GM23338 (cell line): ENCODE data around the gene TRIM59. TPM values are rescaled to one million over a fixed set of nuclear protein-coding genes. Genes with fewer than 3 reads are reported as not detected.

Source experiments
- ATAC-seq: fragments of 200-7000 bp; cut with Tn5 transposase; 3 replicates; pipeline ENCODE4 v1.9.1; 2020
- DNase-seq: peaks from one replicate; pipeline ENCODE4 v3.0.0-alpha.2; 2015; ENCODE audit warnings: low spot score
- H2AFZ ChIP-seq: fragments of 200-600 bp; sonication (generic); 2 replicates; pipeline ENCODE4 v1.8.0; 2016; ENCODE audit warnings: antibody characterized with exemption, mild to moderate bottlenecking, moderate library complexity
- H3F3A ChIP-seq: fragments of 200-600 bp; sonication (generic); replicated peaks from 2 replicates; pipeline ENCODE4 v1.8.0; 2017; ENCODE audit warnings: antibody characterized with exemption, mixed run types, low read depth
- H3K27ac ChIP-seq: fragments of 200-600 bp; sonication (generic); 2 replicates; pipeline ENCODE4 v1.6.1; 2016; ENCODE audit warnings: low read depth
- H3K27me3 ChIP-seq: fragments of 200-600 bp; sonication (generic); 2 replicates; pipeline ENCODE4 v1.8.0; 2016; ENCODE audit warnings: mild to moderate bottlenecking, mixed run types, moderate library complexity; ENCODE audit not compliant: insufficient read depth
- H3K36me3 ChIP-seq: fragments of 200-600 bp; sonication (generic); 2 replicates; pipeline ENCODE4 v1.8.0; 2016; ENCODE audit warnings: mild to moderate bottlenecking; ENCODE audit not compliant: insufficient read depth
- H3K4me1 ChIP-seq: fragments of 200-600 bp; sonication (generic); 2 replicates; pipeline ENCODE4 v1.8.0; 2016; ENCODE audit warnings: mild to moderate bottlenecking, moderate library complexity; ENCODE audit not compliant: insufficient read depth
- H3K4me2 ChIP-seq: fragments of 200-600 bp; sonication (generic); 2 replicates; pipeline ENCODE4 v1.7.1; 2017; ENCODE audit warnings: mixed run types
- H3K4me3 ChIP-seq: fragments of 200-600 bp; sonication (generic); 2 replicates; pipeline ENCODE4 v1.6.1; 2016; ENCODE audit warnings: mixed run types
- H3K79me2 ChIP-seq: fragments of 200-600 bp; sonication (generic); replicated peaks from 2 replicates; pipeline ENCODE4 v1.8.0; 2017; ENCODE audit warnings: mild to moderate bottlenecking; ENCODE audit not compliant: insufficient read depth
- H3K9me2 ChIP-seq: fragments of 200-600 bp; sonication (generic); 2 replicates; pipeline ENCODE4 v1.8.0; 2017; ENCODE audit not compliant: insufficient read depth
- H4K20me1 ChIP-seq: fragments of 200-600 bp; sonication (generic); replicated peaks from 2 replicates; pipeline ENCODE4 v1.8.0; 2017; ENCODE audit warnings: mild to moderate bottlenecking; ENCODE audit not compliant: insufficient read depth
- H3K27ac Mint-ChIP-seq: 2 replicates; pipeline ENCODE4 v1.8.0; 2020; ENCODE audit warnings: inconsistent platforms, mild to moderate bottlenecking, moderate library complexity, mixed read lengths
- H3K27me3 Mint-ChIP-seq: 3 replicates; pipeline ENCODE4 v1.8.0; 2022; ENCODE audit warnings: low read depth, mild to moderate bottlenecking, moderate library complexity, mixed read lengths, inconsistent platforms; ENCODE audit not compliant: insufficient read depth, poor library complexity
- H3K36me3 Mint-ChIP-seq: 3 replicates; pipeline ENCODE4 v1.8.0; 2021; ENCODE audit warnings: low read depth, mild to moderate bottlenecking, inconsistent platforms, moderate library complexity, mixed read lengths
- H3K4me1 Mint-ChIP-seq: 3 replicates; pipeline ENCODE4 v1.8.0; 2020; ENCODE audit warnings: mild to moderate bottlenecking, inconsistent platforms, mixed read lengths
- H3K4me3 Mint-ChIP-seq: 3 replicates; pipeline ENCODE4 v1.8.0; 2021; ENCODE audit warnings: moderate library complexity, mild to moderate bottlenecking, inconsistent platforms, mixed read lengths
- H3K9me3 Mint-ChIP-seq: 3 replicates; pipeline ENCODE4 v1.8.0; 2020; ENCODE audit warnings: moderate library complexity, mild to moderate bottlenecking, inconsistent platforms, mixed read lengths
- CREB1 ChIP-seq: fragments of 250-450 bp; sonication (Bioruptor Pico); IDR thresholded peaks from 2 replicates; pipeline ENCODE4 v1.5.0; 2020; ENCODE audit warnings: low read depth, mild to moderate bottlenecking, moderate library complexity
- EZH2 ChIP-seq: fragments of 200-600 bp; sonication (generic); IDR thresholded peaks from one replicate; pipeline ENCODE4 v1.8.0; 2017; ENCODE audit warnings: antibody characterized with exemption, mild to moderate bottlenecking, low read depth; ENCODE audit not compliant: unreplicated experiment
- EZH2phosphoT487 ChIP-seq: fragments of 200-600 bp; sonication (generic); IDR thresholded peaks from one replicate; pipeline ENCODE4 v1.8.1; 2018; ENCODE audit warnings: antibody characterized with exemption; ENCODE audit not compliant: unreplicated experiment
- JUNB ChIP-seq: IDR thresholded peaks from one replicate; pipeline ENCODE4 v1.6.1; 2016; ENCODE audit warnings: antibody characterized with exemption; ENCODE audit not compliant: unreplicated experiment
- NANOG ChIP-seq: IDR thresholded peaks from 2 replicates; pipeline ENCODE4 v1.6.1; 2016; ENCODE audit warnings: antibody characterized with exemption, borderline replicate concordance
- POLR2AphosphoS5 ChIP-seq: IDR thresholded peaks from 2 replicates; pipeline ENCODE4 v1.6.1; 2016; ENCODE audit warnings: antibody characterized with exemption, low read depth
- STAT1 ChIP-seq: IDR thresholded peaks from one replicate; pipeline ENCODE4 v1.6.1; 2016; ENCODE audit warnings: antibody characterized with exemption; ENCODE audit not compliant: unreplicated experiment
- ZNF114 ChIP-seq: fragments of 250-450 bp; sonication (Bioruptor Pico); IDR thresholded peaks from 2 replicates; pipeline ENCODE4 v1.5.0; 2020; ENCODE audit warnings: mild to moderate bottlenecking, moderate library complexity
- ZNF331 ChIP-seq: fragments of 250-450 bp; sonication (Bioruptor Pico); IDR thresholded peaks from 2 replicates; pipeline ENCODE4 v1.5.0; 2020; ENCODE audit warnings: low read depth, mild to moderate bottlenecking, moderate library complexity
- polyA plus RNA-seq: library from polyadenylated mRNA; unstranded; fragments of >200 nt; fragmentation: Nextera tagmentation; extraction: Ambion mirVana; gene quantifications from 2 replicates; pipeline ENCODE4 v1.2.1, GENCODE V29; 2016
- total RNA-seq: library from RNA; depleted of rRNA; stranded (reverse); fragments of >200 nt; shearing (Covaris generic); gene quantifications from 2 replicates; pipeline ENCODE4 v1.2.3, GENCODE V29; 2014
- TF ChIP-seq, protein P1 (sequence below): fragments of 250-450 bp; sonication (Bioruptor Pico); IDR thresholded peaks from 2 replicates; pipeline ENCODE4 v1.5.0; 2020; ENCODE audit warnings: mild to moderate bottlenecking, moderate library complexity
- TF ChIP-seq, protein P2 (sequence below): IDR thresholded peaks from one replicate; pipeline ENCODE4 v1.6.1; 2018; ENCODE audit warnings: antibody characterized with exemption; ENCODE audit not compliant: unreplicated experiment
- TF ChIP-seq, protein P3 (sequence below): IDR thresholded peaks from 2 replicates; pipeline ENCODE4 v1.6.1; 2016; ENCODE audit warnings: antibody characterized with exemption
- TF ChIP-seq, protein P4 (sequence below), 2 experiments: fragments of 200-600 bp in 1 of 2; sonication (generic) in 1 of 2; conservative IDR thresholded peaks; 2 replicates each; pipeline versions ENCODE4 v1.5.1 to v1.6.1; 2016 to 2017; ENCODE audit warnings: antibody characterized with exemption in 2 of 2, low read depth in 2 of 2, mild to moderate bottlenecking in 2 of 2, moderate library complexity in 1 of 2

Gene TRIM59
- total and polyA plus RNA-seq, 2 experiments from 2014 or later = 46.2 to 98.6 TPM

DNA sequence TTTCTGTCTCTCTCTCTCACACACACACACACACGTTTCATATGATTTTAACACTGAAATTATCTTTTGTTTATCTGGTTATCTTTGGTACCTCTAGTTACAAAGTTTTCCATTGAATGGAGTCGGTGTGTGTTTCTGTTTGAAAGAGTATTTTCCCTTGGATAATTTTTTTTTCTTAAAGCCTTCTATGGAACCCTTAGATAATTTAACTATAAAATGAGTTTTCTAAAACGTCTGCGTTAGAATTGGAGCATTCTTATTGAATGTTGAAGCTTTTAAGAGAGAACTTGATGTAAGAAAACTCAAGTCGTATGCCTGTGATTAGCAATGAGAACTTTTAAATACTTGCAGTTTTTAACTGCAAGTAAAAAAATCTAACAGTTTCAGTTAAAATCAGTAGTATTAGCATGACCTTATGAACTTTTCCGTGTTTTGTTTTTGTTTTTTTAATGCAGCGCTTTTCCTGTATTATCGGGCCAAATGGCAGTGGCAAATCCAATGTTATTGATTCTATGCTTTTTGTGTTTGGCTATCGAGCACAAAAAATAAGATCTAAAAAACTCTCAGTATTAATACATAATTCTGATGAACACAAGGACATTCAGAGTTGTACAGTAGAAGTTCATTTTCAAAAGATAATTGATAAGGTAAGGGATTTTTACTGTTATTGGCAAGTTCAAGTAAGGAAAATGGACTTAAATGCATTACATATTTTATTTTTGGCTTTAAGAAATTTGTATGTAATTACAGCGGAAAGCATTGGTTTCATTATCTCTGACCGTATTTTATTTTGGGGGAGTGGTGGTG is 47.2 kb downstream of the TRIM59 start:
- H3K4me2 ChIP-seq = peak overlapping the region; percentile 81
- H3K4me1 ChIP-seq = peaks cover 14% of the 10 kb centered on the region; the same call in 1 of the 2 replicates
- peaks cover 4% of the 10 kb centered on the region; the same call in 1 of the 3 replicates for H3K9me3 Mint-ChIP-seq
- H2AFZ ChIP-seq = no peak overlapping the region
- H3K79me2 ChIP-seq = peaks cover 89% of the 10 kb centered on the region
- H4K20me1 ChIP-seq = peaks cover 32% of the 10 kb centered on the region
- H3K27ac ChIP-seq = no peak overlapping the region
- peak overlapping the region; percentile 14; the same call in 1 of the 2 replicates for H3K27ac Mint-ChIP-seq
- ATAC-seq (no peak), DNase-seq (no peak)
- H3K4me3 ChIP-seq = peak overlapping the region; percentile 60
- no peaks in the 10 kb centered on the region for H3K27me3 ChIP-seq
- H3K36me3 Mint-ChIP-seq = peaks cover 43% of the 10 kb centered on the region
- peaks cover 25% of the 10 kb centered on the region for H3K4me1 Mint-ChIP-seq
- no peaks in the 10 kb centered on the region for H3F3A ChIP-seq
- H3K27me3 Mint-ChIP-seq = peaks cover 21% of the 10 kb centered on the region
- H3K9me2 ChIP-seq = no peaks in the 10 kb centered on the region
- H3K36me3 ChIP-seq = peaks cover 15% of the 10 kb centered on the region; the same call in 1 of the 2 replicates
- TF ChIP-seq CREB1 (CRISPR knock-in tag) = no peak
- no peak for TF ChIP-seq NANOG
- TF ChIP-seq, protein P1, sequence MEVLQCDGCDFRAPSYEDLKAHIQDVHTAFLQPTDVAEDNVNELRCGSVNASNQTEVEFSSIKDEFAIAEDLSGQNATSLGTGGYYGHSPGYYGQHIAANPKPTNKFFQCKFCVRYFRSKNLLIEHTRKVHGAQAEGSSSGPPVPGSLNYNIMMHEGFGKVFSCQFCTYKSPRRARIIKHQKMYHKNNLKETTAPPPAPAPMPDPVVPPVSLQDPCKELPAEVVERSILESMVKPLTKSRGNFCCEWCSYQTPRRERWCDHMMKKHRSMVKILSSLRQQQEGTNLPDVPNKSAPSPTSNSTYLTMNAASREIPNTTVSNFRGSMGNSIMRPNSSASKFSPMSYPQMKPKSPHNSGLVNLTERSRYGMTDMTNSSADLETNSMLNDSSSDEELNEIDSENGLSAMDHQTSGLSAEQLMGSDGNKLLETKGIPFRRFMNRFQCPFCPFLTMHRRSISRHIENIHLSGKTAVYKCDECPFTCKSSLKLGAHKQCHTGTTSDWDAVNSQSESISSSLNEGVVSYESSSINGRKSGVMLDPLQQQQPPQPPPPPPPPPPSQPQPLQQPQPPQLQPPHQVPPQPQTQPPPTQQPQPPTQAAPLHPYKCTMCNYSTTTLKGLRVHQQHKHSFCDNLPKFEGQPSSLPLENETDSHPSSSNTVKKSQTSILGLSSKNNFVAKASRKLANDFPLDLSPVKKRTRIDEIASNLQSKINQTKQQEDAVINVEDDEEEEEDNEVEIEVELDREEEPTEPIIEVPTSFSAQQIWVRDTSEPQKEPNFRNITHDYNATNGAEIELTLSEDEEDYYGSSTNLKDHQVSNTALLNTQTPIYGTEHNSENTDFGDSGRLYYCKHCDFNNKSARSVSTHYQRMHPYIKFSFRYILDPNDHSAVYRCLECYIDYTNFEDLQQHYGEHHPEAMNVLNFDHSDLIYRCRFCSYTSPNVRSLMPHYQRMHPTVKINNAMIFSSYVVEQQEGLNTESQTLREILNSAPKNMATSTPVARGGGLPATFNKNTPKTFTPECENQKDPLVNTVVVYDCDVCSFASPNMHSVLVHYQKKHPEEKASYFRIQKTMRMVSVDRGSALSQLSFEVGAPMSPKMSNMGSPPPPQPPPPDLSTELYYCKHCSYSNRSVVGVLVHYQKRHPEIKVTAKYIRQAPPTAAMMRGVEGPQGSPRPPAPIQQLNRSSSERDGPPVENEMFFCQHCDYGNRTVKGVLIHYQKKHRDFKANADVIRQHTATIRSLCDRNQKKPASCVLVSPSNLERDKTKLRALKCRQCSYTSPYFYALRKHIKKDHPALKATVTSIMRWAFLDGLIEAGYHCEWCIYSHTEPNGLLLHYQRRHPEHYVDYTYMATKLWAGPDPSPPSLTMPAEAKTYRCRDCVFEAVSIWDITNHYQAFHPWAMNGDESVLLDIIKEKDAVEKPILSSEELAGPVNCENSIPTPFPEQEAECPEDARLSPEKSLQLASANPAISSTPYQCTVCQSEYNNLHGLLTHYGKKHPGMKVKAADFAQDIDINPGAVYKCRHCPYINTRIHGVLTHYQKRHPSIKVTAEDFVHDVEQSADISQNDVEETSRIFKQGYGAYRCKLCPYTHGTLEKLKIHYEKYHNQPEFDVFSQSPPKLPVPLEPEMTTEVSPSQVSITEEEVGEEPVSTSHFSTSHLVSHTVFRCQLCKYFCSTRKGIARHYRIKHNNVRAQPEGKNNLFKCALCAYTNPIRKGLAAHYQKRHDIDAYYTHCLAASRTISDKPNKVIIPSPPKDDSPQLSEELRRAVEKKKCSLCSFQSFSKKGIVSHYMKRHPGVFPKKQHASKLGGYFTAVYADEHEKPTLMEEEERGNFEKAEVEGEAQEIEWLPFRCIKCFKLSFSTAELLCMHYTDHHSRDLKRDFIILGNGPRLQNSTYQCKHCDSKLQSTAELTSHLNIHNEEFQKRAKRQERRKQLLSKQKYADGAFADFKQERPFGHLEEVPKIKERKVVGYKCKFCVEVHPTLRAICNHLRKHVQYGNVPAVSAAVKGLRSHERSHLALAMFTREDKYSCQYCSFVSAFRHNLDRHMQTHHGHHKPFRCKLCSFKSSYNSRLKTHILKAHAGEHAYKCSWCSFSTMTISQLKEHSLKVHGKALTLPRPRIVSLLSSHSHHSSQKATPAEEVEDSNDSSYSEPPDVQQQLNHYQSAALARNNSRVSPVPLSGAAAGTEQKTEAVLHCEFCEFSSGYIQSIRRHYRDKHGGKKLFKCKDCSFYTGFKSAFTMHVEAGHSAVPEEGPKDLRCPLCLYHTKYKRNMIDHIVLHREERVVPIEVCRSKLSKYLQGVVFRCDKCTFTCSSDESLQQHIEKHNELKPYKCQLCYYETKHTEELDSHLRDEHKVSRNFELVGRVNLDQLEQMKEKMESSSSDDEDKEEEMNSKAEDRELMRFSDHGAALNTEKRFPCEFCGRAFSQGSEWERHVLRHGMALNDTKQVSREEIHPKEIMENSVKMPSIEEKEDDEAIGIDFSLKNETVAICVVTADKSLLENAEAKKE (CRISPR knock-in tag) = no peak
- TF ChIP-seq, protein P2, sequence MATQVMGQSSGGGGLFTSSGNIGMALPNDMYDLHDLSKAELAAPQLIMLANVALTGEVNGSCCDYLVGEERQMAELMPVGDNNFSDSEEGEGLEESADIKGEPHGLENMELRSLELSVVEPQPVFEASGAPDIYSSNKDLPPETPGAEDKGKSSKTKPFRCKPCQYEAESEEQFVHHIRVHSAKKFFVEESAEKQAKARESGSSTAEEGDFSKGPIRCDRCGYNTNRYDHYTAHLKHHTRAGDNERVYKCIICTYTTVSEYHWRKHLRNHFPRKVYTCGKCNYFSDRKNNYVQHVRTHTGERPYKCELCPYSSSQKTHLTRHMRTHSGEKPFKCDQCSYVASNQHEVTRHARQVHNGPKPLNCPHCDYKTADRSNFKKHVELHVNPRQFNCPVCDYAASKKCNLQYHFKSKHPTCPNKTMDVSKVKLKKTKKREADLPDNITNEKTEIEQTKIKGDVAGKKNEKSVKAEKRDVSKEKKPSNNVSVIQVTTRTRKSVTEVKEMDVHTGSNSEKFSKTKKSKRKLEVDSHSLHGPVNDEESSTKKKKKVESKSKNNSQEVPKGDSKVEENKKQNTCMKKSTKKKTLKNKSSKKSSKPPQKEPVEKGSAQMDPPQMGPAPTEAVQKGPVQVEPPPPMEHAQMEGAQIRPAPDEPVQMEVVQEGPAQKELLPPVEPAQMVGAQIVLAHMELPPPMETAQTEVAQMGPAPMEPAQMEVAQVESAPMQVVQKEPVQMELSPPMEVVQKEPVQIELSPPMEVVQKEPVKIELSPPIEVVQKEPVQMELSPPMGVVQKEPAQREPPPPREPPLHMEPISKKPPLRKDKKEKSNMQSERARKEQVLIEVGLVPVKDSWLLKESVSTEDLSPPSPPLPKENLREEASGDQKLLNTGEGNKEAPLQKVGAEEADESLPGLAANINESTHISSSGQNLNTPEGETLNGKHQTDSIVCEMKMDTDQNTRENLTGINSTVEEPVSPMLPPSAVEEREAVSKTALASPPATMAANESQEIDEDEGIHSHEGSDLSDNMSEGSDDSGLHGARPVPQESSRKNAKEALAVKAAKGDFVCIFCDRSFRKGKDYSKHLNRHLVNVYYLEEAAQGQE = no peak
- TF ChIP-seq ZNF331 = no peak
- no peak for TF ChIP-seq JUNB
- TF ChIP-seq, protein P3, sequence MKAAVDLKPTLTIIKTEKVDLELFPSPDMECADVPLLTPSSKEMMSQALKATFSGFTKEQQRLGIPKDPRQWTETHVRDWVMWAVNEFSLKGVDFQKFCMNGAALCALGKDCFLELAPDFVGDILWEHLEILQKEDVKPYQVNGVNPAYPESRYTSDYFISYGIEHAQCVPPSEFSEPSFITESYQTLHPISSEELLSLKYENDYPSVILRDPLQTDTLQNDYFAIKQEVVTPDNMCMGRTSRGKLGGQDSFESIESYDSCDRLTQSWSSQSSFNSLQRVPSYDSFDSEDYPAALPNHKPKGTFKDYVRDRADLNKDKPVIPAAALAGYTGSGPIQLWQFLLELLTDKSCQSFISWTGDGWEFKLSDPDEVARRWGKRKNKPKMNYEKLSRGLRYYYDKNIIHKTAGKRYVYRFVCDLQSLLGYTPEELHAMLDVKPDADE = no peak
- no peak for TF ChIP-seq STAT1
- TF ChIP-seq EZH2 = no peak
- no peak for TF ChIP-seq EZH2phosphoT487
- no peak for TF ChIP-seq ZNF114 (CRISPR knock-in tag)
- TF ChIP-seq, protein P4, sequence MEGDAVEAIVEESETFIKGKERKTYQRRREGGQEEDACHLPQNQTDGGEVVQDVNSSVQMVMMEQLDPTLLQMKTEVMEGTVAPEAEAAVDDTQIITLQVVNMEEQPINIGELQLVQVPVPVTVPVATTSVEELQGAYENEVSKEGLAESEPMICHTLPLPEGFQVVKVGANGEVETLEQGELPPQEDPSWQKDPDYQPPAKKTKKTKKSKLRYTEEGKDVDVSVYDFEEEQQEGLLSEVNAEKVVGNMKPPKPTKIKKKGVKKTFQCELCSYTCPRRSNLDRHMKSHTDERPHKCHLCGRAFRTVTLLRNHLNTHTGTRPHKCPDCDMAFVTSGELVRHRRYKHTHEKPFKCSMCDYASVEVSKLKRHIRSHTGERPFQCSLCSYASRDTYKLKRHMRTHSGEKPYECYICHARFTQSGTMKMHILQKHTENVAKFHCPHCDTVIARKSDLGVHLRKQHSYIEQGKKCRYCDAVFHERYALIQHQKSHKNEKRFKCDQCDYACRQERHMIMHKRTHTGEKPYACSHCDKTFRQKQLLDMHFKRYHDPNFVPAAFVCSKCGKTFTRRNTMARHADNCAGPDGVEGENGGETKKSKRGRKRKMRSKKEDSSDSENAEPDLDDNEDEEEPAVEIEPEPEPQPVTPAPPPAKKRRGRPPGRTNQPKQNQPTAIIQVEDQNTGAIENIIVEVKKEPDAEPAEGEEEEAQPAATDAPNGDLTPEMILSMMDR (conservative IDR thresholded peaks at IDR 0.05; ENCODE audit: low read depth in 2 of 2) = no peak
- TF ChIP-seq POLR2AphosphoS5 = no peak
- peak overlapping the region; percentile 98 for H3K4me3 Mint-ChIP-seq
